Measurements from ENCODE around the gene MERTK. TPM values are rescaled to one million over a fixed set of nuclear protein-coding genes. Genes with fewer than 3 reads are reported as not detected.

MERTK gene
- total and polyA plus RNA-seq, 2 experiments from 2014 or later: 16.4 to 29.6 TPM

- Histone ChIP-seq H3K4me3 (no peak overlapping the region), H3K4me1 (ENCODE audit: insufficient read depth) (peaks cover 9% of the 10 kb centered on the region), H3K9me2 (replicated peaks; ENCODE audit: insufficient read depth) (no peaks in the 10 kb centered on the region), H2AFZ (no peak overlapping the region), H4K20me1 (ENCODE audit: insufficient read depth, poor library complexity, severe bottlenecking) (no peaks in the 10 kb centered on the region), H3K27ac (no peak overlapping the region), H3K9me3 (ENCODE audit: low read depth) (no peaks in the 10 kb centered on the region), H3K4me2 (no peak overlapping the region), H3K36me3 (replicated peaks; ENCODE audit: insufficient read depth, low read depth) (no peaks in the 10 kb centered on the region), H3K79me2 (peaks cover 31% of the 10 kb centered on the region), H3K27me3 (no peaks in the 10 kb centered on the region)
- WGBS (ENCODE audit: low lambda C conversion rate, missing lambda C conversion rate): 90% methylated on average over 6 of the region's 6 CpGs
- DNase-seq (ENCODE audit: low spot score): no peak
- TF ChIP-seq CTCF (IDR thresholded peaks at IDR 0.05; ENCODE audit: poor library complexity): no peak
These were observed 1.8 kb upstream of the MERTK start for GRCh38 chr2:111896576-111896975.

GRCh38 chr2:111897630-111897923, 830 bp upstream of the MERTK start:
- no peak for DNase-seq (ENCODE audit: low spot score)
- 11% methylated on average over 7 of the region's 7 CpGs for WGBS (ENCODE audit: low lambda C conversion rate, missing lambda C conversion rate)
- H3K27ac ChIP-seq: peak overlapping the region; percentile 91
- no peaks in the 10 kb centered on the region for H3K36me3 ChIP-seq (replicated peaks; ENCODE audit: insufficient read depth, low read depth)
- peak overlapping the region; percentile 81 for H3K4me2 ChIP-seq
- H3K79me2 ChIP-seq: peaks cover 41% of the 10 kb centered on the region
- peak overlapping the region; percentile 66 for H3K4me3 ChIP-seq
- peaks cover 9% of the 10 kb centered on the region for H3K4me1 ChIP-seq (ENCODE audit: insufficient read depth)
- H3K9me3 ChIP-seq (ENCODE audit: low read depth): no peaks in the 10 kb centered on the region
- no peaks in the 10 kb centered on the region for H3K27me3 ChIP-seq
- peak overlapping the region; percentile 78 for H2AFZ ChIP-seq
- no peak for TF ChIP-seq CTCF (IDR thresholded peaks at IDR 0.05; ENCODE audit: poor library complexity)
- TF ChIP-seq EZH2 (IDR thresholded peaks at IDR 0.05; ENCODE audit: borderline replicate concordance): no peak
- no peak for TF ChIP-seq EZH2phosphoT487 (IDR thresholded peaks at IDR 0.05; ENCODE audit: low read depth, severe bottlenecking, unreplicated experiment)
- H4K20me1 ChIP-seq (ENCODE audit: insufficient read depth, poor library complexity, severe bottlenecking): no peaks in the 10 kb centered on the region
- no peaks in the 10 kb centered on the region for H3K9me2 ChIP-seq (replicated peaks; ENCODE audit: insufficient read depth)

- no peaks in the 10 kb centered on the region for H3K9me2 ChIP-seq (replicated peaks; ENCODE audit: insufficient read depth)
- no peaks in the 10 kb centered on the region for H4K20me1 ChIP-seq (ENCODE audit: insufficient read depth, poor library complexity, severe bottlenecking)
- peaks cover 13% of the 10 kb centered on the region for H3K4me1 ChIP-seq (ENCODE audit: insufficient read depth)
- H3K36me3 ChIP-seq (replicated peaks; ENCODE audit: insufficient read depth, low read depth): no peaks in the 10 kb centered on the region
- H3K79me2 ChIP-seq: peaks cover 54% of the 10 kb centered on the region
- H2AFZ ChIP-seq: peak overlapping the region; percentile 92
- under 1% methylated on average over 58 of the region's 70 CpGs for WGBS (ENCODE audit: low lambda C conversion rate, missing lambda C conversion rate)
- peak overlapping the region; percentile 95 for H3K27ac ChIP-seq
- peak overlapping the region; percentile 94 for H3K4me3 ChIP-seq
- peak overlapping the region; percentile 81 for H3K4me2 ChIP-seq
- no peak for DNase-seq (ENCODE audit: low spot score)
- H3K27me3 ChIP-seq: no peaks in the 10 kb centered on the region
- no peaks in the 10 kb centered on the region for H3K9me3 ChIP-seq (ENCODE audit: low read depth)
- TF ChIP-seq CTCF (IDR thresholded peaks at IDR 0.05; ENCODE audit: poor library complexity): no peak
- TF ChIP-seq EZH2 (IDR thresholded peaks at IDR 0.05; ENCODE audit: borderline replicate concordance): no peak
- TF ChIP-seq EZH2phosphoT487 (IDR thresholded peaks at IDR 0.05; ENCODE audit: low read depth, severe bottlenecking, unreplicated experiment): no peak
These were observed 502 bp downstream of the MERTK start for GRCh38 chr2:111898703-111899514.

All from hepatocyte (in vitro differentiated cells).